ENCODE data around the gene FAM53A.
"Not testable (repeated sequence)": the region's sequence is repeated elsewhere in the genome, so short reads cannot be mapped to it uniquely, and the experiment has no call there.

FAM53A gene

GRCh38 chr4:1646690-1647089 lies 37.4 kb downstream of the FAM53A start:
- no peak for DNase-seq (ENCODE audit: low read depth in 2 of 2)
- no peak overlapping the region for H3K4me3 ChIP-seq (replicated peaks in 1 of 2; ENCODE audit: low read depth in 2 of 2, low read length in 2 of 2)
- no peak for TF ChIP-seq CTCF (IDR thresholded peaks at IDR 0.05; ENCODE audit: low read depth, low read length)

GRCh38 chr4:1644891-1645657 lies 39.0 kb downstream of the FAM53A start:
- H3K4me3 ChIP-seq (replicated peaks in 1 of 2; ENCODE audit: low read depth in 2 of 2, low read length in 2 of 2) = no peak overlapping the region
- no peak for TF ChIP-seq CTCF (IDR thresholded peaks at IDR 0.05; ENCODE audit: low read depth, low read length)
- peak; percentile 18 to 63 for DNase-seq (ENCODE audit: low read depth in 2 of 2)

- no peak for DNase-seq (ENCODE audit: low read depth in 2 of 2)
- no peak for TF ChIP-seq CTCF (IDR thresholded peaks at IDR 0.05; ENCODE audit: low read depth, low read length)
- H3K4me3 ChIP-seq (replicated peaks in 1 of 2; ENCODE audit: low read depth in 2 of 2, low read length in 2 of 2) = no peak overlapping the region
These were observed 40.0 kb downstream of the FAM53A start for GRCh38 chr4:1643971-1644735.

- no peak overlapping the region for H3K4me3 ChIP-seq (replicated peaks in 1 of 2; ENCODE audit: low read depth in 2 of 2, low read length in 2 of 2)
- TF ChIP-seq CTCF (IDR thresholded peaks at IDR 0.05; ENCODE audit: low read depth, low read length) = no peak
- DNase-seq (ENCODE audit: low read depth in 2 of 2) = no peak
These were observed 41.7 kb downstream of the FAM53A start for GRCh38 chr4:1642196-1642951.

- no peak overlapping the region for H3K4me3 ChIP-seq (replicated peaks in 1 of 2; ENCODE audit: low read depth in 2 of 2, low read length in 2 of 2)
- DNase-seq (ENCODE audit: low read depth in 2 of 2) = no peak
- TF ChIP-seq CTCF (IDR thresholded peaks at IDR 0.05; ENCODE audit: low read depth, low read length) = no peak
These were observed 42.4 kb downstream of the FAM53A start for GRCh38 chr4:1641671-1642070.

GRCh38 chr4:1640716-1641503 lies 43.2 kb downstream of the FAM53A start:
- H3K4me3 ChIP-seq (replicated peaks in 1 of 2; ENCODE audit: low read depth in 2 of 2, low read length in 2 of 2); DNase-seq (ENCODE audit: low read depth in 2 of 2): not testable (repeated sequence)

Measured in cardiac fibroblast (primary cell).